Glutamatergic neuron (in vitro differentiated cells): ENCODE results near the gene SSR1. TPM values are rescaled to one million over a fixed set of nuclear protein-coding genes. Genes with fewer than 3 reads are reported as not detected.

ENCODE experiments used
- DNase-seq: peaks from one replicate; pipeline ENCODE4 v3.0.0; 2022
- H3K27ac Mint-ChIP-seq: one replicate; pipeline ENCODE4 v1.8.0; 2020; ENCODE audit warnings: mild to moderate bottlenecking, mixed read lengths, inconsistent platforms; ENCODE audit not compliant: unreplicated experiment
- H3K27me3 Mint-ChIP-seq: one replicate; pipeline ENCODE4 v1.8.0; 2020; ENCODE audit warnings: mild to moderate bottlenecking, moderate library complexity, mixed read lengths, inconsistent platforms; ENCODE audit not compliant: unreplicated experiment
- H3K36me3 Mint-ChIP-seq: one replicate; pipeline ENCODE4 v1.8.0; 2020; ENCODE audit warnings: mild to moderate bottlenecking, mixed read lengths, inconsistent platforms; ENCODE audit not compliant: unreplicated experiment
- H3K4me1 Mint-ChIP-seq: one replicate; pipeline ENCODE4 v1.8.0; 2020; ENCODE audit warnings: mild to moderate bottlenecking, low read depth, mixed read lengths, inconsistent platforms; ENCODE audit not compliant: unreplicated experiment
- H3K4me3 Mint-ChIP-seq: one replicate; pipeline ENCODE4 v1.8.0; 2020; ENCODE audit warnings: mild to moderate bottlenecking, mixed read lengths, inconsistent platforms; ENCODE audit not compliant: unreplicated experiment
- H3K9me3 Mint-ChIP-seq: one replicate; pipeline ENCODE4 v1.8.0; 2020; ENCODE audit warnings: mild to moderate bottlenecking, moderate library complexity, mixed read lengths, inconsistent platforms; ENCODE audit not compliant: unreplicated experiment
- CTCF ChIP-seq: fragments of 200-600 bp; sonication (generic); IDR thresholded peaks from one replicate; pipeline ENCODE4 v1.5.0; 2021; ENCODE audit not compliant: partially characterized antibody, unreplicated experiment
- total RNA-seq: library from RNA; stranded (reverse); fragmentation: NEBNext Ultra II Directional; extraction: Animal tissue kit (Norgen Biotek cat#: 25700); gene quantifications from one replicate; pipeline ENCODE4 v1.2.1, GENCODE V29; 2021; ENCODE audit not compliant: unreplicated experiment

SSR1 gene
- total RNA-seq, 1 donor from 2014 or later = 113 TPM

- Mint-ChIP-seq H3K27ac (no peak overlapping the region), H3K27me3 (peaks cover 2% of the 10 kb centered on the region), H3K9me3 (peaks cover 3% of the 10 kb centered on the region), H3K4me1 (peaks cover 5% of the 10 kb centered on the region), H3K4me3 (no peak overlapping the region), H3K36me3 (no peaks in the 10 kb centered on the region)
- TF ChIP-seq CTCF = no peak
- DNase-seq = no peak
These were observed 62.2 kb downstream of the SSR1 start for GRCh38 chr6:7250812-7251211.

GRCh38 chr6:7249946-7250643, 62.9 kb downstream of the SSR1 start:
- no peaks in the 10 kb centered on the region for H3K36me3 Mint-ChIP-seq
- TF ChIP-seq CTCF = no peak
- peaks cover 3% of the 10 kb centered on the region for H3K9me3 Mint-ChIP-seq
- peaks cover 2% of the 10 kb centered on the region for H3K27me3 Mint-ChIP-seq
- no peak overlapping the region for H3K4me3 Mint-ChIP-seq
- peaks cover 2% of the 10 kb centered on the region for H3K4me1 Mint-ChIP-seq
- DNase-seq = no peak
- no peak overlapping the region for H3K27ac Mint-ChIP-seq

- H3K4me1 Mint-ChIP-seq = peaks cover 2% of the 10 kb centered on the region
- H3K27me3 Mint-ChIP-seq = peaks cover 2% of the 10 kb centered on the region
- H3K36me3 Mint-ChIP-seq = no peaks in the 10 kb centered on the region
- no peak overlapping the region for H3K4me3 Mint-ChIP-seq
- no peak for TF ChIP-seq CTCF
- no peak for DNase-seq
- no peak overlapping the region for H3K27ac Mint-ChIP-seq
- H3K9me3 Mint-ChIP-seq = peaks cover 3% of the 10 kb centered on the region
These were observed 63.6 kb downstream of the SSR1 start for GRCh38 chr6:7249391-7249790.

GRCh38 chr6:7247828-7248227, 65.2 kb downstream of the SSR1 start:
- Mint-ChIP-seq H3K36me3 (no peaks in the 10 kb centered on the region), H3K27ac (no peak overlapping the region), H3K9me3 (peaks cover 3% of the 10 kb centered on the region), H3K4me1 (peaks cover 8% of the 10 kb centered on the region), H3K4me3 (no peak overlapping the region), H3K27me3 (no peaks in the 10 kb centered on the region)
- DNase-seq = no peak
- TF ChIP-seq CTCF = no peak

GRCh38 chr6:7247179-7247456, 65.9 kb downstream of the SSR1 start:
- Mint-ChIP-seq H3K9me3 (peaks cover 3% of the 10 kb centered on the region), H3K36me3 (no peaks in the 10 kb centered on the region), H3K27me3 (no peaks in the 10 kb centered on the region), H3K4me1 (peaks cover 10% of the 10 kb centered on the region), H3K4me3 (no peak overlapping the region), H3K27ac (no peak overlapping the region)
- DNase-seq = no peak
- TF ChIP-seq CTCF = no peak
